ENCODE measurements around the gene CCDC85C.

CCDC85C gene

DNA sequence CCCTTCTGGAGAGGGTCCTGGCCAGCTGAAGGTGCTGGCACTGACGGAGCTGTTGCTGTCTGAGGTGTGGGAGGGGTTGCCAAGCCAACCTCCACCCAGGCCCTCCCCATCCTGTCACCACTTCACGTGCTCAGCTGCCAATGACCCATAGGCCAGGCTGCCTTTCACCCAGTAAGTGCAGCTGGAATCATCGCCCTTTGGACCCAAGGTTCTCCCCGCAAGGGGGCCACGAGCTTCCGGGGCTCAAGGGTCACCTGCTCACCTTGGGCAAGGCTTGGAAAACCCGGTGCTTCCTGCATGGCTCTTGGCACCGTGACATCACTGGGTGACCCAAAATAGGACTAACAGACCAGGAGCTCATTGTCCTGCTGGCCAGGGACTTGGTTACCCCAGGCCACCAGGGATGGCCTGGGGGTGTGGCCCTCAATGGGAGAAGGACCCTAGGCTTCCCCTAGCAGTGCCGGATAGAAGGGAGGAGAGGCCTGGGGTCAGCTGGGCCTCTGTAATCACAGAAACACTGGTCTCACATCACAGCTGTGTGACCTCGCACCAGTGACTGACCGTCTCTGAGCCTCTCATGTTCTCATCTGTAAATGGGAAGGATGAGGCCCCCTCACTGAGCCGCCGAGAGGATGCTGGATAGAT lies 51.3 kb downstream of the CCDC85C start:
- no peak for DNase-seq

DNA sequence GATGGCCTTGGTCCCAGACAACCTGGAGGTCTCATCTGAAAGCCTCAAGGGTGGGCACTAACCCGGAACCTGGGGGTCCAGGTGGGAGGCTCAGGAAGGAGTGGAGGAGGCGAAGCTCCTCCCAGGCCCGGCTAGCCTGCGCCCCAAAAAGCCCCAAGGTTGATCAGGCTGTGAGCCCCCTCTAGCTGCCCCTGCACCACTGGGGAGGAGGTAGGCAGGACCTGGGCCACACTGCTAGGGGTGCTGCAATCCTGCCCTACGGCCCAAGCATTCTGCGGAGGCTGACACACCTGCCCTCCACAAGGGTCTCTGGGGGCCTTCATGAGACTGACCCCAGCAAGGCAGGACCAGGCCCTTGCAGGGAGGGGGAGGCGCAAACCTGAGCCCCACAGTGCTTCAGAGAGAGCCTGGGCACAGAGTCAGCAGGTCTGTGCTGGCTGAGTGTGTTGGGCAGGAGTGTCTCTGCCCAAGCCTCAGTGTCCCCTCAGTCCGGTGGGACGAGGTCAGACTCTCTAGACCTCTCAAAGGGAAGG lies 51.9 kb downstream of the CCDC85C start:
- DNase-seq, result no peak

DNA sequence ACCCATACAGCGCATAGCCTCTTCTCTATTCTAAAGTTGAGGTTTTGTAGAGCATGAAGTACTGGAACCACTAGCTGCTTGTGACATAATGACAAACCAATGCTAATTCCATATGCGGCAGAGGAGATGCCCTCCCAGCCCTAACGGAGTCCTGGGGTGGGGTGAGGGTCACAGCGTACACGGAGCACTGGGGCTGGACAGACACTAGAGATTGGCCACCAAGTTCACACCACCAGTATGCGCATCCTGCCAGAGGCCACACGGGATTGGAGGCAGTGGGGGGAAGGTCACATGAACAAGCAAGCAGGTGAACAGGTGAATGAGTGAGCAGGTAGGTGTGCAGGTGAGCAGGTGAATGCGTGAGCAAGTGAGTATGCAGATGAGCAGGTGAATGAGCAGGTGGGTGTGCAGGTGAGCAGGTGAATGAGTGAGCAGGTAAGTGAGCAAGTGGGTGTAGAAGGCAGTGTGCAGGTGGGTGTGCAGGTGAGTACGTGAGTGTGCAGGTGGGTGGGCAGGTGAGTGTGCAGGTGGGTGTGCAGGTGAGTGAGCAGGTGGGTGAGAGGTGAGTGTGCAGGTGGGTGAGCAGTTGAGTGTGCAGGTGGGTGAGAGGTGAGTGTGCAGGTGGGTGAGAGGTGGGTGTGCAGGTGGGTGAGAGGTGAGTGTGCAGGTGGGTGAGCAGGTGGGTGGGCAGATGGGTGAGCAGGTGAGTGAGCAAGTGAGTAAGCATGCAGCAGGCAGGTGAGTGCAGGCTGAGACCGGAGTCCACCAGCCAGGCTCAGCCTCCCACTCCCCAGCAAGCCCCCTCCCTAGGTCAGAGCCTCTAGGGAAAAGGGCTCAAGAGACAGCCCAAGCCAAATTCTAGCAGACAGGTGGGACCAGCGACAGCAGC lies 52.7 kb downstream of the CCDC85C start:
- no peak for DNase-seq

DNA sequence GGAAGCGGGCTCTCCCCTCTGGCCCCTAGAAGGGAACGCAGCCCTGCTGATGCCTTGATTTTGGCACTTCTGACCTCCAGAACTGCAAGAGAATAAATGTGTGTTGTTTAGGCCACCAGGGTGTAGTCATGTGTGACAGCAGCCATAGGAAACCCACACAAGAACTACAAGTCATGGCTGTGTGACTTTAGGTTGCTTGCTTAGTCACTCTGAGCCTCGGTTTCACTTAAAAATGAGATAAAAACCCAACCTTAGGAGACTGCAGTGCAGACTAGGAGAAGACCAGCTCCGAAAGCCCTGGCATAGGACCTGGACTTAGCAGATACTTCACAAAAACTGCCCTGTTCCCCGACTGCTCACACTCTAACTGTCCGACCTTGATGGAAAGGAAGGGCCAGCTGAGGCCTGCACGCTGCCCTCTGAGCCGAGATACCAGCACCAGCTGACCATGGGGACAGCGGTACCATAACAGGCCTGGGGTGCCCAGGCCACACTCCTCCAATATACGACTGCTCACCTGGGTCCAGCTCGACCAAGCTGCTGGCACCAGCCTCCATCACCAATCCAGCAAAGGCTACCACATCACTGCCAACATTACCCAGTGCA lies 53.5 kb downstream of the CCDC85C start:
- no peak for DNase-seq

DNA sequence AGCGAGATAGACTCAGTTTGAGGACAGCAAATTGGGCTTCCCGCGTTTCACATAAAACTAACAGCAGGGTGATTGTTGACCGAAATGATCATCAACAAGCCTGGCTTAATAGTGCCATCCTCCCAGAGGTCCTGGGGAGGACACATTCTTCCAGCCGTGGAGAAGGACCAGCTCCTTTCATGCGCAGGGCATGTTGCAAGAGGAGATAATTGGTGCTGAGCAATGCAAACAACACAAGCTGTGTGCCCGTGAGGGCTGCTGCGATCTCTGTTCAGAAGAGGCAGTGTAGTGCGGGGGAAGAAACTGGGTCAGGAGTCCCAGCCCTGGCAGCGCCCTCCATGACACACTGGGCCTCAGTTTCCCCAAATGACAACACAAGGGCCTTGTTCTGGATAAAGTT lies 54.3 kb downstream of the CCDC85C start:
- no peak for DNase-seq

DNA sequence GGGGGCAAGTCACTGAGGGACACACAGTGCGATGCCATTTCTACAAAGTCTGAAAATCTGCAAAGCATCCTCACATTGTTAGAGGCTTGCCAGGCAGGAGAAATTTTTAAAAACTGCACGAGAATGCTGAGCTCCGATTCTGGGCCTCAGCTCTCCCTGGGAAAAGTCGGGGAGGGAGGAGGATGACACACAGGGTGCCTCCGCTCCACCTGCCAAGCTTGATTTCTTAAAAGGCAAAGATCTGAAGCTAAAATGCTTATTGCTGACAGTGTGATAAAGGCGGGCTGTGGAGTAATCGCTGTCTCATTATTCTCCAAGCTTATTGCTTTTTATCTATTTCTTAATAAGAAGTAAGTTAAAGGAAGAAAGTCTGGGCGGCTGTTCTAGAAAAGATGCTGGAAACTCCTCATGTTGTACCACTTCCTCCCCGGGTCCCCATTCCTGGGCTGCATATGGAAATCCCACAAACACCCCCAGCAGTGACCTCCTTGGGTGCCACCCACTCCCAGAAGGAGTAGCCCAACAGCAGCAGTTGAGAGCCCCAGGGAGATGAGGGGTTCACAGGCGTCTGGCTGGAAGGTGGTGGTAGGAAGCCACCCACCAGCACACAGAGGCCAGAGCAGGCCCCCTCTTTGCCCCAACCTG lies 55.0 kb downstream of the CCDC85C start:
- DNase-seq, result no peak

DNA sequence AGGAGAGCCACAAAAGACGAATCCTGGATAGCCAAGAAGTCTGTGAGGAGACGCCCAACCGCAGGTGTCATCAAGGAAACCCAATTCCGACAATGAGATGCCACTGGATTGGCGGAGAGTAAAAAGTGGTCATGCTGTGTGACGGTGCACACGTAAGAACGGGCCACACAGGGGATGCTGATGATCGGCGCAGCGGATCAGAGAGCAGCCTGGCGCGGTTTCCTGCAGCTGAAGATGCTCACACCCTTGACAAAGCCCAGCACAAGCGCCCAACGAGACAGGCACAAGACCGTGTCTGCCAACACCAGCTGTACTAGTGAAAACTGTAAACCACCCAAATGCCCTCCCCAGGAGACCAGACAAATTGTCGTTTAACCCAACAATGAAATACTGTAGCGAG lies 55.8 kb downstream of the CCDC85C start:
- DNase-seq, result no peak

DNA sequence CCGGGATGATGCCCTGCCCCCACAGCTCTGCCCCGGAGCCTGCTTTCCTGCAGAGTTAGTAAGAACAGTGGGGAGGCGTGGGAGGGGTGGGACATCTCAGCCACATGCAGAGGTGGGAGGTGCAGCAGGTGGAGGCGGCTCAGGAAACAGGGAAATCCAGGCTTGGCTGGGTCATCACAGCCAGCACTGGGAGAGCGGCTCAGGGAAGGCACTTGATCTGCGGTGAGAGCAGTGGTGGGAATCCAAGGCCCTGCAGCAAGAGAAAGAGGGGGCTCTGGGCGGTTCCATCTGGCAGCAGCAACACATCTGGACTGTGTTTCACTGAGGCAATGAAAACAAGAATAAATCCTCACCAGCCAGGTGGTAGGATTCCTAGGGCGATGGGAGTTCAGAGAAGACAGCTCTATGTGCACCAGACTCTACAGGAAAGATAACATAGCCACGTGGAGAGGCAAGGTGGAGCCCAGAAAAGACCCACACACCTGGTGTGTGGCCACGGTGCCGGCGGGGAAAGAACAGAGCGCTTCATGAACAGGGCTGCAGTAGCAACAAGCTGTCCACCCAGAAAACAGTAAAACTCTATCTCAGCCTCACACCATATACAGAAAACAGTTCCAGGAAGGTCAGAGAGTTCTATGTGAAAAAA lies 57.6 kb downstream of the CCDC85C start:
- peak; percentile 70 for DNase-seq

DNA sequence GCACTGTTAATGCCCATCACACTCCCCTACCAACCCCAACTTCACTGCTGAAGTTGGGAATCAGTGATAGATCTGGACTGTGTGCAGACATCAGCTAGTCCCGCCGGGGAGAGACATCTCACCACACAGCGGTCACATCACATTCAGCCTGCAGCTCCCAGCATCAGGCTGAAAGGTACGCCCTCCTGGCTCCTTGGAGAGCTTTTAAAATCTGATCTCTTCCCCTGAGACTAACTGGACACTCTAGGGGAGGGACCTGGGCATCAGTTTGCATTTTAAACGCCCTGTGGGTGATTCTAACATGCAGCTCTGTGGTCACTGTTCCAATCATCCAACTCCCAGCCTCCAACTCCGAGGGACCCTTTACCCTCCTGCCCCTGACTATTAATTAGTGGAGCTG lies 58.4 kb downstream of the CCDC85C start:
- no peak for DNase-seq

DNA sequence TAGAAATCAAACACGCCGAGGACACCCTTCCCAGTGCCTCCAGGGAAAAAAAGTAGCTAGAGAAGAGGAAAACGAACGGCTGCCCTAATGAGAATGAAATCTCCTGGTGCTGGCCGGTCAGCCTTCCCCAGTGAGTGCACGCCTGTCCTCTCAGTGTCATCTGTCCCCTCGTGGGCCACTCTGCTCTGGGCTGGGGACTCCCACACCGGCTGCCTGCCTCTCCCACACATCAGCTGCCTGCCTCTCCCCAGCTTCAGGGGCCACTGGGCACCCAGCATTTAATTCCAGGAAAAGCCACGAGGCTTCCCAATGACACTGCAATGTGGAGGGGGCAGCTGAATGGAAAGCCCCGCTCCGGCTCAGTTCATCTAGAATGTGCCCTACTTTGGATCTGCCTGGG lies 59.0 kb downstream of the CCDC85C start:
- no peak for DNase-seq

DNA sequence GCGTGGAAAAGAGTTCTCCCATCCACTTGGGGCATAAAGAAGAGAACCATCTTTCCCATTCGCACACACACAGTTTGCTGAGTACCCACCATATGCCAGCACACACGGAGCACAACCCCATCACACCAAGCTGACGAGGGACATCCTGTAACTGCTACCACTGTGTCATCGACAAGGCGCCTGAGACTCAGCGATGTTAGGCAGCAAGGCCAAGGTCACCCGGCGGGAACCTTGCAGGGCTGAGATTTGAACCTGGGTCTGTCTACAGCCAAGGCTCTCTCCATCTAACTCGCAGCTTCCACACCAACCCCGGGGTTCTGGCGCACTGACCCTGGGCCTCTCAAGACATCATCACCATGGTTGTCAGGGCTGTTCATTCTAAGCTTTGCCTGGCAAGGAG lies 60.0 kb downstream of the CCDC85C start:
- no peak for DNase-seq

DNA sequence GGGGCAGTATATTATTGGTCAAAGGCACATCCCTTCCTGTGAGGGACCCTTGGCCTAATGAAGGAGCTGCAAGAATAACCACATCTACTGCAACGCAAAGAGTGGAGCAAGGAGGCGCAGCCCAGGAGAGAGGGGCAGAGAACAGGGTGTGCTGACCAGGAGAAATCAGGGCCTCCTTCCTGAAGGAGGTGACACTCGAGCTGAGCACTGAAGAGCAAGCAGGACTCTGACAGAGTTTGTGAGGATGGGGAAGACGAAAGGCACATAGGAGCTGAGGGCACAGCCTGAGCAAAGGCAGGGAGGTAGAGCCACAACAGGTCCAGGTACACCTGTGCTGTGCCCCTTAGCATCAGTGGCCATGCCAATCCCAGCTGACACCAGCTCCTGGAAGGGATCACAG lies 60.6 kb downstream of the CCDC85C start:
- DNase-seq, result no peak

DNA sequence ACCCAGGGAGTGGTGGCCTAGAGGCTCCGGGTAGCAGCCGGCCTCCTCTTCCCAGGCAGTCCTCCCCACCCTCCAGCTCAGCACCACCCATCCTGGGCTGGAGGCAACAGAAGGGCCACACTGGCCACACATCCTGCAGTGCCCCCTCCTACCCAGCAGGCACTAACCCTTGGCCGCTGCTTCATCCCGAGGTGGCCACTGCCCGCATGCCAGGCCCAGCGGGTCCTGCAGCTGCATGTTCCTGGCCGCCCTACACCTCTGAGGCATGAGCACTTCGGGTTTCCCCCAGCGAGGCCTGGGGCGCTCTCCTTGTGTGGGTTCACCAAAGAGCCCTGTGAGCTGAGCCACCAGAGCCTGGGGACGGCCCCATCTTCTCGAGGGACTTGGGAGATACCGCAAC lies 61.4 kb downstream of the CCDC85C start:
- DNase-seq, result no peak

DNA sequence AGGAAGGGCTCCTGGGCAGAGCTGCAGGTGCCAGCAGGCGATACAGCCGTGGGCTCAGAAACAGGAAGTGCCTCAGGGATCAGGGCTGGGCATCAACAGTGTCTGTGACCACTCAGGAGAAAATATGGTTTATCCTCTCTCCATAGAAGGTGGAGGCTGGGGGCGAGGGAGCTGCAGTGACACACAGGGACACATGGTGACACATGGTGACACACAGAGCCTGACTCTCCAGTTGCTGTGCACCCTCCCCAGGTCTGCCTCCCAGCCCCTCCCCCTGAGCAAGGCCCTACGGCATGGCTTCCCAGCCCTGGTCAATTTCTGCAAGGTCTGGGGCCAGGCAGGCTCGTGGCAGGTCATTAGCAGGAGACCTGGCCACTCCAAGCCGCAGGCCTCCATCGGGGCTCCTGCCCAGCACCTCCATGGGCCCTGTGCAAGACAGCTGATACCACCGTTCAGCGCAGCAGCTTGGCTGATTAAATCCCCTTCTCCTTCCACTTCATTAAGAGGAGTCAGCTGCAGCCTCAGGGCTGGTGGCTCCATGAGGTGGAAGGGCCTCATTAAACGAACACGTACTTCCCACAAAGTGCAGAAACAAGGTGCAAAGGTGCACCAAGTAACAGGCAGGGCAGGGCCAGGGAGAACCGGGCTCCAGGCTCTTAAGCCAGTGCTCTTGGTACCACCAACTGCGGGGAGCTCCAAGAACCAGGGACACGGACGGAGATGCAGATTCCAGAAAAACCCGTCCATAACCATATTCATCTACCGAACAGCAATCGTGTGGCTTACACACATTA lies 62.1 kb downstream of the CCDC85C start:
- no peak for DNase-seq

DNA sequence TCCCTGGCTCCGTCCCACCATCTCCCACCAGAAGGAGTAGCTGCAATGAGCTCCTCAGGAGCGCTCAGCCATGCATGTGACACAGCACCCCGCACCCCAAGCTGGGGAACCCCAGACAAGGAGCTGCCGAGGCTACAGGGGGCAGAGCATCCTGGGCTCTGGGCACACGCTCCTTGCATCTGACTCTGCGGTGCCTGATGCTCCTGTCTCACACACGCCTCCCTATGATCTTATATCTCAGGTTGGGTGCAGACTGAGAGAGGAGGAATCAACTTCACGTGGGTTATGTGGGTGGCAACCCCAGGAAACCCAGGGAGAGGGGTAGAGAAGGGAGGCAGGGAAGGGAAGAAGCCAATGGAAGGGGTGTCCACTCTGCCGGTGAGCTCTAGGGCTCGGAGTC lies 62.8 kb downstream of the CCDC85C start:
- no peak for DNase-seq

DNA sequence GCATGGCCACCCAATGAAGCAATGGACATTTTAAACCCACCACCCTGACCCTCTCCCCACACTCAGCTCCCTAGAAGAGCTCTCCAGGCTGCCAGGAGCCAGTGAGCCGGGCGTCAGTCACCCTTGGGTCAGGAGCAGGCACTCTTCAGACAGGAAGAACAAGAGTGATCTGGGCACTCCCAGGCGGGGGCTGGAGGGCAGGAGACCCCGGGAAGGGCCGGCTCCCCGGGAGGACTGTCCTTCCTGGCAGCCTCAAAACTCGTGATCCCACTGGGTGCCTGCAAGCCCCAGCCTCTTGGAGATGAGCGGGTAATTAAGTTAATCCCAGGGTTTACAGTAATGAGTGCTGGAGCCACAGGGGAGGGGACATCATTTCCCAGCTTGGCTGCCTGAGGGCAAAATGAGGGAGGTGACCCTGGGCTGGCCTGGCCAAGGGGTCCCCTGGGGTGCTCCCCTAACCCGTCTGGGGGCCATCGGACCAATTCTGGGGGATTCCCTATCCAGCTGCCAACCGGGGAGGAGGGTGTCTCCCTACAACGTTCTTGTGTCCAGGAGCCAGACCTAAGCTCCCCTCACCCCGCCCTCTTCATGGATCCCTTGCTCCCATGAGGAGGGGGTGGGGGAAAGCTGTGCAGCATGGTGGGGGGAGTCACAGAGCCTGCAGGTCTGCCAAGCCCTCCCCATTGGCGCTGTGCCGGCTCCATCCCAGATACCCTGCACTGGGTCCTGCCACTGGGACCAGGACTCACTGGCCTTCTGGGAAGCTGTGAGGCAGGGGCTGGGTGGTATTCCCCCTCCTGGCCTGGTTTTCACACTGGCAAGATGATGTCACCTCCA lies 63.6 kb downstream of the CCDC85C start:
- DNase-seq, result no peak

DNA sequence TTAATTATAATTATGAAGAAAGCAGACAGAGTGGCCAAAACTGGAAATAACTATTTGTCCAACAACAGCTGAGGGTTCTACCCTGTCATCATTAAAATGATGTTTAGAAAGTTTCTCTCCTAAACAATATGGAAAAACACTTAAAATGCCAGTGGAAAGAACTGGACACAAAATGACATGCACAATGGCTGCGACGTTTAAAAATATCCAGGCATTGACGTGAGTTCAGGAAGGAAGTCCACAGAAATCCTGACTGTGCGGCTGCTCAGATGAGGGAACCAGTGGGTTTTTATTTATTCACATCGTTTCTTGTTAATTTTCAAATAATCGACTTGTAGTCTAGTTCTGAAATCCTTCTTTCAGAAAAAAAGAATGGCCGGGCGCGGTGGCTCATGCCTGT lies 64.5 kb downstream of the CCDC85C start:
- DNase-seq, result no peak

DNA sequence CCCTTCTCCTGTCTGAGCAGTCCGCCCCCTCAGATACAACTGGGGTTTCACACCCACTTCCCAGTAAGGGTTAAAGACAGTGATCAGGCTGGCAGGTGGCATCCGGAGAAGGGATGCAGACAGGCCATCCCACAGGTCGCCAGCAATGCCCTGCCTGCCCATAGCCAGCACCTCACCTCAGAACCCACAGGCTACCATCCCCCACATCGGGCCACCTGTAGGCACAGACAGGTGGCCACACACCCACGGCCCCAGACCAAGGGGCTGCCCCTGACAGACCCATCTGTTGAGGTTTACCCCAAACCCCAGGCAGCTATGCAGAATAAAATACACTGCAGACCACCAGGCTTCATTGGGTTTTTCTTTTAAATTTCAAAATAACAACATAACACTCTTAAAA lies 65.3 kb downstream of the CCDC85C start:
- DNase-seq, result no peak

DNA sequence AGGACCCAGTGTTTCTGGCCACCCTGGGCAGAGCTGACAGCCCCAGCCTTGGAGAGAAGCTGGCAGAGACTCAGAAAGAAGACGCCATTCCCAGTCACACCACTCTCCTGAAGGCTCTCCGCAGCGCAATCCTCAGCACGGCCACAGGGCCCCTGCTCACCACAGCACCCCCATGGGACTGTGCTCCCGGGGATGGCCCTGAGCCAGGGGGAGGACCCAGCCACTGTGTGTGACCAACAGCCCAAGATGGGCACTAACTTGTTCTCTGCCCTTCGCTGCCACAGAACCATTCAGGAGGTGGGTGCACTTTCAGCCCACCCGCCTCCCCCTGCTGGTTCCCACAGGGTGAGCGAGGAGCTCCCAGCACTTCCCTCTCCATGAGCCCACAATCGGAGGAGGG lies 65.7 kb downstream of the CCDC85C start:
- DNase-seq, result no peak

DNA sequence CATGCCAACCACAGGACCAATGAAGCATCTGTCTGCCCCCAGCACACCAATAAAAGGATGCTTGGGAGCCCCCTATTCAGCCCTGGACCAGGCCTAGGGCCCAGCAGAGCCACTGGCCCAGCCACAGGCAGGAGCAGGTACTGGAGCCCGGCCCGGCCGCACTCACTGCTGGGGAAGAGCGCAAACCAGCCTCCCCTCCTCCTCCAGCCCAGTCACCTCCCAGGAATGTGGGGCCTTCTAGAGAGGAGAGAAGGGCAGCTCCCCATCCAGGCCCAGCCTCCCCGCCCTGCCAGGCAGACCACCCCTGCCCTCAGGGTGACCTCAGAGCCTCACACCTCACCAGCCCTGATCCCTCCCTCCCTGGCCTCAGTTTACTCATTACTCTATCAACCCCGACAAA lies 66.6 kb downstream of the CCDC85C start:
- no peak for DNase-seq

All from NCI-H2107 (cell line).